ENCODE data around the gene FHIP2A.
"Not testable (repeated sequence)": the region's sequence is repeated elsewhere in the genome, so short reads cannot be mapped to it uniquely, and the experiment has no call there.

Gene FHIP2A

GRCh38 chr10:114821915-114822443, 399 bp downstream of the FHIP2A start:
- no peak for DNase-seq

- no peak for DNase-seq
Observed at GRCh38 chr10:114822444-114823076, 980 bp downstream of the FHIP2A start.

- no peak for DNase-seq
Observed at GRCh38 chr10:114823077-114823463, 1.5 kb downstream of the FHIP2A start.

- DNase-seq: no peak
Observed at GRCh38 chr10:114824391-114824790, 2.8 kb downstream of the FHIP2A start.

GRCh38 chr10:114825513-114826253, 4.1 kb downstream of the FHIP2A start:
- DNase-seq: no peak

GRCh38 chr10:114829160-114829909, 7.8 kb downstream of the FHIP2A start:
- DNase-seq: no peak

- no peak for DNase-seq
Observed at GRCh38 chr10:114831186-114831867, 9.7 kb downstream of the FHIP2A start.

GRCh38 chr10:114837690-114838089, 16.1 kb downstream of the FHIP2A start:
- no peak for DNase-seq

- DNase-seq: no peak
Observed at GRCh38 chr10:114839901-114840300, 18.3 kb downstream of the FHIP2A start.

- no peak for DNase-seq
Observed at GRCh38 chr10:114845978-114846693, 24.6 kb downstream of the FHIP2A start.

- not testable (repeated sequence) for DNase-seq
Observed at GRCh38 chr10:114847517-114847916, 25.9 kb downstream of the FHIP2A start.

GRCh38 chr10:114849674-114850073, 28.1 kb downstream of the FHIP2A start:
- no peak for DNase-seq

GRCh38 chr10:114850126-114850525, 28.5 kb downstream of the FHIP2A start:
- no peak for DNase-seq

GRCh38 chr10:114851336-114851735, 29.8 kb downstream of the FHIP2A start:
- DNase-seq: no peak

- no peak for DNase-seq
Observed at GRCh38 chr10:114852197-114852596, 30.6 kb downstream of the FHIP2A start.

GRCh38 chr10:114854906-114855305, 33.3 kb downstream of the FHIP2A start:
- no peak for DNase-seq

- DNase-seq: no peak
Observed at GRCh38 chr10:114855776-114856543, 34.4 kb downstream of the FHIP2A start.

- no peak for DNase-seq
Observed at GRCh38 chr10:114856544-114857287, 35.1 kb downstream of the FHIP2A start.

GRCh38 chr10:114857288-114857565, 35.6 kb downstream of the FHIP2A start:
- DNase-seq: not testable (repeated sequence)

- no peak for DNase-seq
Observed at GRCh38 chr10:114857922-114858629, 36.5 kb downstream of the FHIP2A start.
